HepG2 (cell line): ENCODE data around the gene CAPN11. TPM values are rescaled to one million over a fixed set of nuclear protein-coding genes. Genes with fewer than 3 reads are reported as not detected.
A peak's percentile ranks its signal among the peaks of the same experiment; 100 is the strongest.

Source experiments
- ATF5 ChIP-seq: sonication (generic); formaldehyde crosslinking; IDR thresholded peaks from 2 replicates; pipeline ENCODE4 v1.4.0; 2020; ENCODE audit warnings: mild to moderate bottlenecking, low read depth, missing genetic modification reagents
- CCDC6 ChIP-seq: sonication (generic); formaldehyde crosslinking; IDR thresholded peaks from 2 replicates; pipeline ENCODE4 v1.8.1; 2022; ENCODE audit warnings: mild to moderate bottlenecking, missing genetic modification reagents, moderate library complexity
- ELF1 ChIP-seq: sonication (generic); formaldehyde crosslinking; IDR thresholded peaks from 2 replicates; pipeline ENCODE4 v1.4.0; 2020; ENCODE audit warnings: missing genetic modification reagents
- HNRNPH1 ChIP-seq: fragments of 200-400 bp; formaldehyde crosslinking; optimal IDR thresholded peaks from 2 replicates; pipeline ENCODE3; 2017; ENCODE audit warnings: mild to moderate bottlenecking, low read depth, low read length
- IKZF4 ChIP-seq: sonication (generic); formaldehyde crosslinking; IDR thresholded peaks from 2 replicates; pipeline ENCODE4 v1.5.1; 2020; ENCODE audit warnings: borderline replicate concordance, mild to moderate bottlenecking, low read depth, missing genetic modification reagents; ENCODE audit errors: not compliant biosample characterization
- MAFK ChIP-seq, 2 experiments: IDR thresholded peaks in 1 of 2; conservative IDR thresholded peaks in 1 of 2; 2 replicates each; pipeline ENCODE4 v1.6.1; 2011; ENCODE audit warnings: improper control_type of control experiment in 2 of 2, low read length in 2 of 2
- POLR2AphosphoS2 ChIP-seq: IDR thresholded peaks from 2 replicates; pipeline ENCODE4 v1.6.1; 2011; ENCODE audit warnings: low read depth, low read length, improper control_type of control experiment
- SP1 ChIP-seq, 2 experiments: fragments of 450-650 bp in 1 of 2; sonication (generic) in 1 of 2; formaldehyde crosslinking in 1 of 2; IDR thresholded peaks; 2 replicates each; pipeline versions ENCODE4 v1.4.0 to v1.6.1; 2016 to 2020; ENCODE audit warnings: missing genetic modification reagents in 1 of 2
- SPEN ChIP-seq: sonication (generic); formaldehyde crosslinking; IDR thresholded peaks from 2 replicates; pipeline ENCODE4 v1.5.1; 2020; ENCODE audit warnings: low read depth, mild to moderate bottlenecking, missing genetic modification reagents
- TRIM24 ChIP-seq: sonication (generic); formaldehyde crosslinking; IDR thresholded peaks from 2 replicates; pipeline ENCODE4 v1.8.0; 2022; ENCODE audit warnings: mild to moderate bottlenecking, missing genetic modification reagents
- U2AF2 ChIP-seq: fragments of 200-400 bp; formaldehyde crosslinking; IDR thresholded peaks from 2 replicates; pipeline ENCODE4 v1.6.1; 2017; ENCODE audit warnings: low read depth, mild to moderate bottlenecking, low read length
- ZMAT5 ChIP-seq: sonication (generic); formaldehyde crosslinking; IDR thresholded peaks from 2 replicates; pipeline ENCODE4 v1.5.0; 2020; ENCODE audit warnings: mild to moderate bottlenecking, low read depth, missing genetic modification reagents, borderline replicate concordance
- ZNF333 ChIP-seq: sonication (generic); formaldehyde crosslinking; IDR thresholded peaks from 2 replicates; pipeline ENCODE4 v1.4.0; 2020; ENCODE audit warnings: mild to moderate bottlenecking, missing genetic modification reagents, borderline replicate concordance
- ZNF337 ChIP-seq: sonication (generic); formaldehyde crosslinking; IDR thresholded peaks from 2 replicates; pipeline ENCODE4 v1.5.1; 2020; ENCODE audit warnings: missing genetic modification reagents, low read depth, mild to moderate bottlenecking, borderline replicate concordance
- ZNF446 ChIP-seq: sonication (generic); formaldehyde crosslinking; IDR thresholded peaks from 2 replicates; pipeline ENCODE4 v1.5.0; 2020; ENCODE audit warnings: mild to moderate bottlenecking, missing genetic modification reagents
- ZNF460 ChIP-seq: sonication (generic); formaldehyde crosslinking; IDR thresholded peaks from 2 replicates; pipeline ENCODE4 v1.5.1; 2020; ENCODE audit warnings: missing genetic modification reagents, mild to moderate bottlenecking, borderline replicate concordance
- ZNF510 ChIP-seq: sonication (generic); formaldehyde crosslinking; IDR thresholded peaks from 2 replicates; pipeline ENCODE4 v1.4.0; 2020; ENCODE audit warnings: low read depth, mild to moderate bottlenecking, missing genetic modification reagents
- ZNF615 ChIP-seq: sonication (generic); formaldehyde crosslinking; IDR thresholded peaks from 2 replicates; pipeline ENCODE4 v1.5.0; 2020; ENCODE audit warnings: mild to moderate bottlenecking, missing genetic modification reagents, borderline replicate concordance
- ZNF660 ChIP-seq: sonication (generic); formaldehyde crosslinking; IDR thresholded peaks from 2 replicates; pipeline ENCODE4 v1.5.1; 2020; ENCODE audit warnings: mild to moderate bottlenecking, low read depth, missing genetic modification reagents, borderline replicate concordance
- ZNF75D ChIP-seq: sonication (generic); formaldehyde crosslinking; IDR thresholded peaks from 2 replicates; pipeline ENCODE4 v1.8.1; 2023; ENCODE audit warnings: missing genetic modification reagents, mild to moderate bottlenecking, borderline replicate concordance
- ZNF788 ChIP-seq: sonication (generic); formaldehyde crosslinking; IDR thresholded peaks from 2 replicates; pipeline ENCODE4 v1.5.0; 2020; ENCODE audit warnings: mild to moderate bottlenecking, missing genetic modification reagents, borderline replicate concordance
- ZNF841 ChIP-seq: sonication (generic); formaldehyde crosslinking; IDR thresholded peaks from 2 replicates; pipeline ENCODE4 v1.8.1; 2023; ENCODE audit warnings: missing genetic modification reagents, borderline replicate concordance
- polyA plus RNA-seq, 8 experiments: library from polyadenylated mRNA; depleted of rRNA in 3 of 8; stranded (reverse) in 7 of 8; unstranded in 1 of 8; fragments of >200 nt; fragmentation: Illumina TruSeq in 4 of 8; extraction: Trizol in 4 of 8; gene quantifications; 2 replicates each; pipeline versions ENCODE4 v1.2.1 to v1.2.3, GENCODE V29; 2011 to 2016; ENCODE audit warnings: low read depth in 4 of 8, missing spikeins in 1 of 8, mixed read lengths in 1 of 8; ENCODE audit not compliant: insufficient read depth in 1 of 8
- total RNA-seq, 5 experiments: library from RNA; depleted of rRNA; stranded (reverse); fragments of >200 nt; fragmentation: Illumina TruSeq; extraction: Trizol; gene quantifications; 2 replicates each; pipeline ENCODE4 v1.2.3, GENCODE V29; 2016; ENCODE audit warnings: low read depth in 1 of 5
- TF ChIP-seq, protein P1 (sequence below): IDR thresholded peaks from 2 replicates; pipeline ENCODE4 v1.6.1; 2016; ENCODE audit warnings: mild to moderate bottlenecking
- TF ChIP-seq, protein P2 (sequence below): sonication (generic); formaldehyde crosslinking; IDR thresholded peaks from 2 replicates; pipeline ENCODE4 v1.5.0; 2020; ENCODE audit warnings: missing genetic modification reagents, mild to moderate bottlenecking, borderline replicate concordance

Gene CAPN11
- total and polyA plus RNA-seq, 2 of the 13 experiments (the other 11 are each of a cell fraction or from before 2014, with no cell fraction given) = 0.07 to 0.11 TPM

- TF ChIP-seq ZMAT5 (CRISPR knock-in tag) = no peak
- no peak for TF ChIP-seq ZNF333 (CRISPR knock-in tag)
- no peak for TF ChIP-seq ZNF615
- TF ChIP-seq ZNF75D (CRISPR knock-in tag) = no peak
- TF ChIP-seq ZNF337 (CRISPR knock-in tag) = no peak
- no peak for TF ChIP-seq ZNF460 (CRISPR knock-in tag)
- TF ChIP-seq POLR2AphosphoS2 = no peak
- TF ChIP-seq, protein P1, sequence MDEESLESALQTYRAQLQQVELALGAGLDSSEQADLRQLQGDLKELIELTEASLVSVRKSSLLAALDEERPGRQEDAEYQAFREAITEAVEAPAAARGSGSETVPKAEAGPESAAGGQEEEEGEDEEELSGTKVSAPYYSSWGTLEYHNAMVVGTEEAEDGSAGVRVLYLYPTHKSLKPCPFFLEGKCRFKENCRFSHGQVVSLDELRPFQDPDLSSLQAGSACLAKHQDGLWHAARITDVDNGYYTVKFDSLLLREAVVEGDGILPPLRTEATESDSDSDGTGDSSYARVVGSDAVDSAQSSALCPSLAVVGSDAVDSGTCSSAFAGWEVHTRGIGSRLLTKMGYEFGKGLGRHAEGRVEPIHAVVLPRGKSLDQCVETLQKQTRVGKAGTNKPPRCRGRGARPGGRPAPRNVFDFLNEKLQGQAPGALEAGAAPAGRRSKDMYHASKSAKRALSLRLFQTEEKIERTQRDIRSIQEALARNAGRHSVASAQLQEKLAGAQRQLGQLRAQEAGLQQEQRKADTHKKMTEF = no peak; the same call in 1 of the 2 replicates
- no peak for TF ChIP-seq TRIM24
- peak; percentile 72 for TF ChIP-seq SPEN (CRISPR knock-in tag)
- 0 out of 2 replicates have a peak, but pooled peaks have one; percentile 48 for TF ChIP-seq ZNF788
- no peak for TF ChIP-seq CCDC6 (CRISPR knock-in tag)
- TF ChIP-seq SP1 (IDR thresholded peaks at IDR 0.05) = no peak
- peak; percentile 11; the same call in 1 of the 2 replicates for TF ChIP-seq SP1 (CRISPR knock-in tag; IDR thresholded peaks at IDR 0.05)
- TF ChIP-seq U2AF2 = no peak
- TF ChIP-seq MAFK (conservative IDR thresholded peaks at IDR 0.05 in 1 of 2, IDR thresholded peaks at IDR 0.05 in 1 of 2; ENCODE audit: low read length in 2 of 2) = no peak
- no peak for TF ChIP-seq ATF5 (CRISPR knock-in tag)
- no peak for TF ChIP-seq ELF1
- TF ChIP-seq, protein P2, sequence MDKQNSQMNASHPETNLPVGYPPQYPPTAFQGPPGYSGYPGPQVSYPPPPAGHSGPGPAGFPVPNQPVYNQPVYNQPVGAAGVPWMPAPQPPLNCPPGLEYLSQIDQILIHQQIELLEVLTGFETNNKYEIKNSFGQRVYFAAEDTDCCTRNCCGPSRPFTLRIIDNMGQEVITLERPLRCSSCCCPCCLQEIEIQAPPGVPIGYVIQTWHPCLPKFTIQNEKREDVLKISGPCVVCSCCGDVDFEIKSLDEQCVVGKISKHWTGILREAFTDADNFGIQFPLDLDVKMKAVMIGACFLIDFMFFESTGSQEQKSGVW (CRISPR knock-in tag) = no peak
- TF ChIP-seq ZNF660 (CRISPR knock-in tag) = no peak
- TF ChIP-seq HNRNPH1 = no peak
- no peak; the same call in 1 of the 2 replicates for TF ChIP-seq ZNF510 (CRISPR knock-in tag)
- no peak for TF ChIP-seq ZNF446
- no peak for TF ChIP-seq ZNF841 (CRISPR knock-in tag)
- peak; percentile 83 for TF ChIP-seq IKZF4 (CRISPR knock-in tag)
Measured at GRCh38 chr6:44223319-44224028, 64.9 kb downstream of the CAPN11 start, which contains the start of gene SLC29A1 (continued).
